ENCODE results near the gene DNMT3A.

DNMT3A gene

GRCh38 chr2:25349397-25349796 lies 7.7 kb upstream of the DNMT3A start:
- Histone ChIP-seq H3K9me3 (ENCODE audit: insufficient read depth, low read depth, low read length) (no peaks in the 10 kb centered on the region), H3K9me2 (replicated peaks; ENCODE audit: low read depth, low read length) (no peaks in the 10 kb centered on the region)

DNA sequence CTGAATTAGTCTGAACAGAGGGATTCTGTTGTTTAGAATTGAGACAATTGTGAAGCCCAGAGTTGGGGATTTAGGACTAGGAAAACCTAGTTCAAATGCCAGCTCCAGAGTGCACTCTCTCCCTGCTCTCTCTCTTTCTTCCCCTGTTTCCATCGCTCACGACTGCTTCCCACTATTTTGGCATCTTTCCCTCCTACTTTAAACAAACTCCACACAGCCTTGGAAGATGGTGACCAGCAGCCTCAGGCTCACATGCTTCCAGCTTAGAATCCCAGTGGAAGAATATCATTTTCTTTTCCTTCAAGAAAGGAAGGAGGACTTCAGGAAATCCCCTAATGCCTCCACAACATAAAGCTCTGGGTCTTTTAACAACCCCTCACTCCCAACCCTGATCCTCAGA lies 6.1 kb upstream of the DNMT3A start:
- H4K20me1 ChIP-seq (ENCODE audit: insufficient read depth, low read length, poor library complexity, severe bottlenecking), result no peaks in the 10 kb centered on the region

More at GRCh38 chr2:25349397-25349796, 7.7 kb upstream of the DNMT3A start:
- Histone ChIP-seq H3K4me1 (ENCODE audit: insufficient read depth, low read length, poor library complexity, severe bottlenecking) (peaks cover 4% of the 10 kb centered on the region), H2AFZ (ENCODE audit: low read length) (no peak overlapping the region), H4K20me1 (ENCODE audit: insufficient read depth, low read length, poor library complexity, severe bottlenecking) (no peaks in the 10 kb centered on the region), H3K27me3 (ENCODE audit: insufficient read depth, low read length, poor library complexity, severe bottlenecking) (no peaks in the 10 kb centered on the region), H3K4me2 (ENCODE audit: low read depth, low read length, poor library complexity, severe bottlenecking) (no peak overlapping the region), H3K9ac (ENCODE audit: low read depth, low read length, poor library complexity, severe bottlenecking) (no peak overlapping the region), H3F3A (ENCODE audit: low read depth) (no peaks in the 10 kb centered on the region), H3K79me2 (ENCODE audit: insufficient read depth, low read length) (no peaks in the 10 kb centered on the region), H3K4me3 (ENCODE audit: low read length, poor library complexity, severe bottlenecking) (no peak overlapping the region), H3K36me3 (ENCODE audit: insufficient read depth, low read length) (no peaks in the 10 kb centered on the region)
- no peak for TF ChIP-seq EZH2phosphoT487 (IDR thresholded peaks at IDR 0.05; ENCODE audit: borderline replicate concordance)
- TF ChIP-seq, protein P1, sequence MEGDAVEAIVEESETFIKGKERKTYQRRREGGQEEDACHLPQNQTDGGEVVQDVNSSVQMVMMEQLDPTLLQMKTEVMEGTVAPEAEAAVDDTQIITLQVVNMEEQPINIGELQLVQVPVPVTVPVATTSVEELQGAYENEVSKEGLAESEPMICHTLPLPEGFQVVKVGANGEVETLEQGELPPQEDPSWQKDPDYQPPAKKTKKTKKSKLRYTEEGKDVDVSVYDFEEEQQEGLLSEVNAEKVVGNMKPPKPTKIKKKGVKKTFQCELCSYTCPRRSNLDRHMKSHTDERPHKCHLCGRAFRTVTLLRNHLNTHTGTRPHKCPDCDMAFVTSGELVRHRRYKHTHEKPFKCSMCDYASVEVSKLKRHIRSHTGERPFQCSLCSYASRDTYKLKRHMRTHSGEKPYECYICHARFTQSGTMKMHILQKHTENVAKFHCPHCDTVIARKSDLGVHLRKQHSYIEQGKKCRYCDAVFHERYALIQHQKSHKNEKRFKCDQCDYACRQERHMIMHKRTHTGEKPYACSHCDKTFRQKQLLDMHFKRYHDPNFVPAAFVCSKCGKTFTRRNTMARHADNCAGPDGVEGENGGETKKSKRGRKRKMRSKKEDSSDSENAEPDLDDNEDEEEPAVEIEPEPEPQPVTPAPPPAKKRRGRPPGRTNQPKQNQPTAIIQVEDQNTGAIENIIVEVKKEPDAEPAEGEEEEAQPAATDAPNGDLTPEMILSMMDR (conservative IDR thresholded peaks at IDR 0.05; ENCODE audit: low read length), result no peak

DNA sequence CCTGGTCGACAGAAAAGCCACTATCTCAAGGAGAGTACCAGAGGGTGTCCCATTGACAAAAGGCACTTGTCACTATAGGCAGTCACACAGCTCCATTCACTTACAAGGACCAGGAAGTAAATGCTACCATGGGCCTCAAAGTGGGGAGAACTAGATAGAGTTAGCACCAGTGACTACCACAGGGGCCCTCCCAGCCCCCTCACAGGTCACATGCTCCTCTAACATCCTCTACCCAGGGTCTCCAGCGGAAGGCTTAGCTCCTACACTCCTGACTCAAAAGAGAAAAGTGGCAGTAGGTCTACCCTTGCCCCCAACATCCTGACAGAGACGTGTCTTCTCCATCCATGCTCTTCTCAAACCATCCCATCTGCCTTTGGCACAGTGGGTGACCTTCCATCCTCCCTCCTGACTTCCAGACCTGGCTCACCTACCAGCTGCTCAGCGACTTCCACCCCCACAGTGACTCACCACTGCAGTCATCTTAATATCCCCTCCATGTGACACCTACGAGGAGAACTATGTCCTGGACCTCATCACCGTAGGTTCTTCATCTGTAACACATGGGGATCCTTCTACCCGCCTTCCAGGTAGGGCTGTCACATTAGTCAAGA lies 5.6 kb upstream of the DNMT3A start:
- Histone ChIP-seq H3F3A (ENCODE audit: low read depth) (no peaks in the 10 kb centered on the region), H3K36me3 (ENCODE audit: insufficient read depth, low read length) (no peaks in the 10 kb centered on the region), H3K4me1 (ENCODE audit: insufficient read depth, low read length, poor library complexity, severe bottlenecking) (peaks cover 4% of the 10 kb centered on the region), H3K9me3 (ENCODE audit: insufficient read depth, low read depth, low read length) (no peaks in the 10 kb centered on the region), H2AFZ (ENCODE audit: low read length) (0 out of 2 replicates have a peak overlapping the region, but pooled peaks have one; percentile 1), H3K27me3 (ENCODE audit: insufficient read depth, low read length, poor library complexity, severe bottlenecking) (no peaks in the 10 kb centered on the region), H3K79me2 (ENCODE audit: insufficient read depth, low read length) (no peaks in the 10 kb centered on the region), H3K9me2 (replicated peaks; ENCODE audit: low read depth, low read length) (no peaks in the 10 kb centered on the region), H3K9ac (ENCODE audit: low read depth, low read length, poor library complexity, severe bottlenecking) (no peak overlapping the region), H3K4me3 (ENCODE audit: low read length, poor library complexity, severe bottlenecking) (no peak overlapping the region), H4K20me1 (ENCODE audit: insufficient read depth, low read length, poor library complexity, severe bottlenecking) (no peaks in the 10 kb centered on the region), H3K4me2 (ENCODE audit: low read depth, low read length, poor library complexity, severe bottlenecking) (no peak overlapping the region)
- TF ChIP-seq EZH2phosphoT487 (IDR thresholded peaks at IDR 0.05; ENCODE audit: borderline replicate concordance), result no peak
- TF ChIP-seq, protein P1 (conservative IDR thresholded peaks at IDR 0.05; ENCODE audit: low read length), result no peak

More for the DNA sequence above, 6.1 kb upstream of the DNMT3A start:
- Histone ChIP-seq H3K4me1 (ENCODE audit: insufficient read depth, low read length, poor library complexity, severe bottlenecking) (peaks cover 4% of the 10 kb centered on the region), H3K4me3 (ENCODE audit: low read length, poor library complexity, severe bottlenecking) (no peak overlapping the region), H3F3A (ENCODE audit: low read depth) (no peaks in the 10 kb centered on the region), H3K9me2 (replicated peaks; ENCODE audit: low read depth, low read length) (no peaks in the 10 kb centered on the region), H3K79me2 (ENCODE audit: insufficient read depth, low read length) (no peaks in the 10 kb centered on the region), H2AFZ (ENCODE audit: low read length) (0 out of 2 replicates have a peak overlapping the region, but pooled peaks have one; percentile 1), H3K36me3 (ENCODE audit: insufficient read depth, low read length) (no peaks in the 10 kb centered on the region), H3K9ac (ENCODE audit: low read depth, low read length, poor library complexity, severe bottlenecking) (no peak overlapping the region), H3K4me2 (ENCODE audit: low read depth, low read length, poor library complexity, severe bottlenecking) (no peak overlapping the region), H3K9me3 (ENCODE audit: insufficient read depth, low read depth, low read length) (no peaks in the 10 kb centered on the region), H3K27me3 (ENCODE audit: insufficient read depth, low read length, poor library complexity, severe bottlenecking) (no peaks in the 10 kb centered on the region)
- TF ChIP-seq, protein P1 (conservative IDR thresholded peaks at IDR 0.05; ENCODE audit: low read length), result no peak
- no peak for TF ChIP-seq EZH2phosphoT487 (IDR thresholded peaks at IDR 0.05; ENCODE audit: borderline replicate concordance)

All from Loucy (cell line).